ENCODE measurements around the gene FBXL17.
"Not testable (repeated sequence)": the region's sequence is repeated elsewhere in the genome, so short reads cannot be mapped to it uniquely, and the experiment has no call there.

The FBXL17 gene

GRCh38 chr5:108212775-108213346, 169.0 kb downstream of the FBXL17 start:
- in situ Hi-C loops (cut with HindIII; ENCODE audit: low pct_ligation_motif_present, low pct_unique_long_range_greater_than_20kb, low sequenced_read_pairs), result no loop called here
- no peak for DNase-seq

GRCh38 chr5:108206707-108207106, 175.2 kb downstream of the FBXL17 start:
- in situ Hi-C loops (cut with HindIII; ENCODE audit: low pct_ligation_motif_present, low pct_unique_long_range_greater_than_20kb, low sequenced_read_pairs), result no loop called here
- DNase-seq, result no peak

- in situ Hi-C loops (cut with HindIII; ENCODE audit: low pct_ligation_motif_present, low pct_unique_long_range_greater_than_20kb, low sequenced_read_pairs), result no loop called here
- DNase-seq, result no peak
Measured at GRCh38 chr5:108201721-108202120, 180.2 kb downstream of the FBXL17 start.

- DNase-seq, result no peak
- in situ Hi-C loops (cut with HindIII; ENCODE audit: low pct_ligation_motif_present, low pct_unique_long_range_greater_than_20kb, low sequenced_read_pairs), result no loop called here
Measured at GRCh38 chr5:108196276-108196675, 185.6 kb downstream of the FBXL17 start.

GRCh38 chr5:108193021-108193795, 188.7 kb downstream of the FBXL17 start:
- in situ Hi-C loops (cut with HindIII; ENCODE audit: low pct_ligation_motif_present, low pct_unique_long_range_greater_than_20kb, low sequenced_read_pairs), result no loop called here
- DNase-seq, result peak; percentile 31

- in situ Hi-C loops (cut with HindIII; ENCODE audit: low pct_ligation_motif_present, low pct_unique_long_range_greater_than_20kb, low sequenced_read_pairs), result no loop called here
- no peak for DNase-seq
Measured at GRCh38 chr5:108184940-108185339, 197.0 kb downstream of the FBXL17 start.

GRCh38 chr5:108181975-108182374, 199.9 kb downstream of the FBXL17 start:
- in situ Hi-C loops (cut with HindIII; ENCODE audit: low pct_ligation_motif_present, low pct_unique_long_range_greater_than_20kb, low sequenced_read_pairs), result no loop called here
- no peak for DNase-seq

GRCh38 chr5:108174286-108174685, 207.6 kb downstream of the FBXL17 start:
- in situ Hi-C loops (cut with HindIII; ENCODE audit: low pct_ligation_motif_present, low pct_unique_long_range_greater_than_20kb, low sequenced_read_pairs), result no loop called here
- DNase-seq, result no peak

GRCh38 chr5:108171759-108172158, 210.1 kb downstream of the FBXL17 start:
- in situ Hi-C loops (cut with HindIII; ENCODE audit: low pct_ligation_motif_present, low pct_unique_long_range_greater_than_20kb, low sequenced_read_pairs), result no loop called here
- no peak for DNase-seq

- DNase-seq, result no peak
- in situ Hi-C loops (cut with HindIII; ENCODE audit: low pct_ligation_motif_present, low pct_unique_long_range_greater_than_20kb, low sequenced_read_pairs), result no loop called here
Measured at GRCh38 chr5:108168915-108169314, 213.0 kb downstream of the FBXL17 start.

- peak; percentile 5 for DNase-seq
- in situ Hi-C loops (cut with HindIII; ENCODE audit: low pct_ligation_motif_present, low pct_unique_long_range_greater_than_20kb, low sequenced_read_pairs), result no loop called here
Measured at GRCh38 chr5:108167174-108167573, 214.7 kb downstream of the FBXL17 start.

- DNase-seq, result no peak
- in situ Hi-C loops (cut with HindIII; ENCODE audit: low pct_ligation_motif_present, low pct_unique_long_range_greater_than_20kb, low sequenced_read_pairs), result no loop called here
Measured at GRCh38 chr5:108164574-108164973, 217.3 kb downstream of the FBXL17 start.

GRCh38 chr5:108152854-108153253, 229.0 kb downstream of the FBXL17 start:
- in situ Hi-C loops (cut with HindIII; ENCODE audit: low pct_ligation_motif_present, low pct_unique_long_range_greater_than_20kb, low sequenced_read_pairs); DNase-seq: not testable (repeated sequence)

GRCh38 chr5:108149369-108149768, 232.5 kb downstream of the FBXL17 start:
- no peak for DNase-seq
- in situ Hi-C loops (cut with HindIII; ENCODE audit: low pct_ligation_motif_present, low pct_unique_long_range_greater_than_20kb, low sequenced_read_pairs), result no loop called here

GRCh38 chr5:108148715-108149139, 233.2 kb downstream of the FBXL17 start:
- peak; percentile 19 for DNase-seq
- in situ Hi-C loops (cut with HindIII; ENCODE audit: low pct_ligation_motif_present, low pct_unique_long_range_greater_than_20kb, low sequenced_read_pairs), result no loop called here

- no peak for DNase-seq
- in situ Hi-C loops (cut with HindIII; ENCODE audit: low pct_ligation_motif_present, low pct_unique_long_range_greater_than_20kb, low sequenced_read_pairs), result no loop called here
Measured at GRCh38 chr5:108146222-108146621, 235.7 kb downstream of the FBXL17 start.

GRCh38 chr5:108145351-108145750, 236.5 kb downstream of the FBXL17 start:
- no peak for DNase-seq
- in situ Hi-C loops (cut with HindIII; ENCODE audit: low pct_ligation_motif_present, low pct_unique_long_range_greater_than_20kb, low sequenced_read_pairs), result no loop called here

- in situ Hi-C loops (cut with HindIII; ENCODE audit: low pct_ligation_motif_present, low pct_unique_long_range_greater_than_20kb, low sequenced_read_pairs), result no loop called here
- no peak for DNase-seq
Measured at GRCh38 chr5:108144332-108144731, 237.6 kb downstream of the FBXL17 start.

- in situ Hi-C loops (cut with HindIII; ENCODE audit: low pct_ligation_motif_present, low pct_unique_long_range_greater_than_20kb, low sequenced_read_pairs), result no loop called here
Measured at GRCh38 chr5:108143581-108143980, 238.3 kb downstream of the FBXL17 start.

GRCh38 chr5:108141676-108142075, 240.2 kb downstream of the FBXL17 start:
- no peak for DNase-seq
- in situ Hi-C loops (cut with HindIII; ENCODE audit: low pct_ligation_motif_present, low pct_unique_long_range_greater_than_20kb, low sequenced_read_pairs), result no loop called here

More at GRCh38 chr5:108143581-108143980, 238.3 kb downstream of the FBXL17 start:
- peak; percentile 3 for DNase-seq

Measured in ACHN (cell line).